Activated naive CD8-positive, alpha-beta T cell treated with anti-CD3 and anti-CD28 coated beads, Interleukin-2, amount 50 U/mL, for 24 hours (primary cell): Measurements from ENCODE around the gene USP13.
"Not testable (repeated sequence)": the region's sequence is repeated elsewhere in the genome, so short reads cannot be mapped to it uniquely, and the experiment has no call there.

Experiments
- ATAC-seq: fragments of 150-1000 bp; cut with Tn5 transposase; one replicate; pipeline ENCODE4 v1.10.0; 2021
- DNase-seq: peaks from one replicate; pipeline ENCODE4 v3.0.0; 2021
- H3K27ac Mint-ChIP-seq: one replicate; pipeline ENCODE4 v1.8.0; 2021; ENCODE audit warnings: mild to moderate bottlenecking, mixed read lengths
- H3K27me3 Mint-ChIP-seq: one replicate; pipeline ENCODE4 v1.8.0; 2021; ENCODE audit warnings: mixed read lengths
- H3K36me3 Mint-ChIP-seq: one replicate; pipeline ENCODE4 v1.8.0; 2021; ENCODE audit warnings: low read depth, mixed read lengths
- H3K4me1 Mint-ChIP-seq: one replicate; pipeline ENCODE4 v1.8.0; 2021; ENCODE audit warnings: mixed read lengths
- H3K4me3 Mint-ChIP-seq: one replicate; pipeline ENCODE4 v1.8.0; 2021; ENCODE audit warnings: mild to moderate bottlenecking, moderate library complexity, mixed read lengths
- H3K9me3 Mint-ChIP-seq: one replicate; pipeline ENCODE4 v1.8.0; 2021; ENCODE audit warnings: mixed read lengths

The USP13 gene

DNA sequence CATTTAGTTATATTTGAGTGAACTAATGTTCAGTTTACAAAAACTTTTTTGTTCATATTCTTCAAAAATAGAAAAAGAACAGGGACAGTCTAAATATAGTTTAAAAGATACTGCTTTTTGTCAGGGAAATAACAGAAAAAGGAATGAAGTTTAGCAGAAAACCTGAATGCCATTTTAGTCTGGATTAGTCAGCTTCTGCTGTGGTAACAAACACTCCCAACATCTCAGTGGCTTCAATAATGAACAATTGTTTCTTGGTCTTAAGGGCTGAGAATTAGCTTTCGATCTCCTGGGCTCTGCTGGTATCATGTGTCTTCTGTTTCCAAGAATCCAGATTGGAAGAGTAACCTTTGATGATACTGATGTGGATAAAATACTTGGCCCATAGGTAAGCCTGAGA is 12.4 kb upstream of the USP13 start:
- no peaks in the 10 kb centered on the region for H3K27me3 Mint-ChIP-seq
- DNase-seq (no peak), ATAC-seq (no peak)
- H3K36me3 Mint-ChIP-seq, result peaks cover 3% of the 10 kb centered on the region
- no peak overlapping the region for H3K27ac Mint-ChIP-seq
- no peak overlapping the region for H3K4me3 Mint-ChIP-seq
- H3K4me1 Mint-ChIP-seq, result peaks cover 6% of the 10 kb centered on the region
- H3K9me3 Mint-ChIP-seq, result no peaks in the 10 kb centered on the region

DNA sequence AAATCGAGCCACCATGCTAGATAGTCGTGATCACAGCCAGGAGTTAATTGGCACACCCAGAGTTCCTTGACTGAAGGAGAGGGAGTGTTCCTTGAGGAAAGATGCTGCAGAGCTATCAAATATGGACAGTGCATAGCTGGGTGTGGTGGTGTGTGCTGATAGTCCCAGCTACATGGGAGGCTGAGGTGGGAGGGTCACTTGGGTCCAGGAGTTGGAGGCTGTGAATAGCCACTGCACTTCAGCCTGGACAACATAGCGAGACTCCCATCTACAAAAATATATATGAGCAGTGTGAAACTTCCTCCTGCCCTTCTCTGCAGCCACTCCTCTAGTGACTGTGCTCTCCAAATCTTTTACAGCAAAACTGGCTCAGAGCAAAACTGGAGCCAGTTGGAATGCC is 10.0 kb upstream of the USP13 start:
- DNase-seq, result no peak
- ATAC-seq, result no peak
- Mint-ChIP-seq H3K36me3 (peaks cover 3% of the 10 kb centered on the region), H3K27me3 (no peaks in the 10 kb centered on the region), H3K4me3 (no peak overlapping the region), H3K9me3 (no peaks in the 10 kb centered on the region), H3K27ac (no peak overlapping the region), H3K4me1 (peaks cover 6% of the 10 kb centered on the region)

DNA sequence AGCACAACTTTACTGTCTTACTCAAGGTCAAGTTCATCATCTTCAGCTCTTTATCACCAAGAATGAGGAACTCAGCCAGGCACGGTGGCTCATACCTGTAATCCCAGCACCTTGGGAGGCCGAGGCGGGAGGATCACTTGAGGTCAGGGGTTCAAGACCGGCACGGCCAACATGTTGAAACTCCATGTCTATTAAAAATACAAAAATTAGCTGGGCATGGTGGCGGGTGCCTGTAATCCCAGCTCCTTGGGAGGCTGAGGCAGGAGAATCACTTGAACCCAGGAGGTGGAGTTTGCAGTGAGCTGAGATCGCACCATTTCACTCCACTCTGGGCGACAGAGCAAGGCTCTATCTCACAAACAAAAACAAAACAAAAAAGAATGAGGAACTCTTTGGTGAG is 9.0 kb upstream of the USP13 start:
- not testable (repeated sequence) for DNase-seq, H3K27me3 Mint-ChIP-seq, H3K4me3 Mint-ChIP-seq, H3K9me3 Mint-ChIP-seq, ATAC-seq, H3K27ac Mint-ChIP-seq, H3K36me3 Mint-ChIP-seq, H3K4me1 Mint-ChIP-seq

DNA sequence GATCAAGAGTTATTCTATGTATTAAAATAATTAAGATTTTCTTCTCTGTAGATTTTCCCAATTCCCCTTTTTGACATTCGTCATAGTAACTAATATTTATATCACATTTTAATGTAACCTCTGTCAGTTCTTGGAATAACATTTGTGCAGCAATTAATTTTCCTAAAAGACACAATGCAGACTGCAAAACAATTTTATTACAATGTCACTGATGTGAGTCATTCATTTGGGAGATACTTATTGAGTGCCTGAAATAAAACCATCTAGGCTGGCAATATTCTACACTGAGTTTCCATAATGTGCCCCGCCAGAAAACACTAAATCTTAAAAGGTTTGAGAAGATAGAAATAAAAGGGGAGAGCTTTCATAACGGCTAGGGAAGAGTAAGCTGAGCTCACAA is 6.7 kb upstream of the USP13 start:
- Mint-ChIP-seq H3K9me3 (no peaks in the 10 kb centered on the region), H3K4me3 (no peak overlapping the region), H3K4me1 (peaks cover 8% of the 10 kb centered on the region), H3K27me3 (peaks cover 4% of the 10 kb centered on the region), H3K36me3 (no peaks in the 10 kb centered on the region), H3K27ac (no peak overlapping the region)
- DNase-seq (no peak), ATAC-seq (no peak)

DNA sequence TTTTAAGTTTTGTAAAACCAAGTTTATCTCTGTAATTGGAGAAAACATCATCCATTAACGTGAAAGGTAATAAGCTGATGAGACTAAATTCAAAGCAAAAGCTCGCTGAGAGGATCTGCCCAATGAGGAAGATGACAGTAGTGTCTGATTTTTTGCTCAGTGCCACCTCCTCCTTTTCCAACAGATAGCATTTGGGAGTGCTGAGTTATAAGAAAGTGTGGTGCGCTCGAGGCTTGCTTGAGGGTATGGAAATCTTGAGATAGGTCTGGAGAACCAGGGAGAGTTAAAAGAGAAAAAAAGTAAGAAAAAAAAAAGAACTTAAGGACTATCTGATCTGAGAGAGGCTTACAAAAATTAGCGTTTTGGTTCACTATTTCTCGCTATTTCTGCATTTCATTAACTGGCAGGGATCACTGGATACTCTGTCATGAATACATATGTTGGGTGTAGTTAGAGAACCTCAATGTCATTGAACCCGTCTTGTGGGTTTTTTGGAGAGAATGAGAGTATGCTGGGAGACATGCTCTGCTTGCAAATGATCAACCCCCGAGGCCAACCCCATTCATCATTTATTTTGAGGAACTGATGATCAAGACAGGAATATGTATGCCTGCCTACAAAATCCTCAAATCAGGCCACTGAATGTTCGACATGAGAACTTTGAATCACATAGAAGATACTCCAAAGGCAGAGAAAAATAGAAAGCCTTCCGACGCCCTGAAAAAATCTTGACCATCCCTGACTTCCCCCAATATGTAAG is 973 bp upstream of the USP13 start:
- ATAC-seq (no peak), DNase-seq (no peak)
- H3K4me1 Mint-ChIP-seq, result peaks cover 38% of the 10 kb centered on the region
- peak overlapping the region; percentile 67 for H3K27ac Mint-ChIP-seq
- peak overlapping the region; percentile 91 for H3K4me3 Mint-ChIP-seq
- no peaks in the 10 kb centered on the region for H3K9me3 Mint-ChIP-seq
- peaks cover 13% of the 10 kb centered on the region for H3K36me3 Mint-ChIP-seq
- H3K27me3 Mint-ChIP-seq, result peaks cover 8% of the 10 kb centered on the region

DNA sequence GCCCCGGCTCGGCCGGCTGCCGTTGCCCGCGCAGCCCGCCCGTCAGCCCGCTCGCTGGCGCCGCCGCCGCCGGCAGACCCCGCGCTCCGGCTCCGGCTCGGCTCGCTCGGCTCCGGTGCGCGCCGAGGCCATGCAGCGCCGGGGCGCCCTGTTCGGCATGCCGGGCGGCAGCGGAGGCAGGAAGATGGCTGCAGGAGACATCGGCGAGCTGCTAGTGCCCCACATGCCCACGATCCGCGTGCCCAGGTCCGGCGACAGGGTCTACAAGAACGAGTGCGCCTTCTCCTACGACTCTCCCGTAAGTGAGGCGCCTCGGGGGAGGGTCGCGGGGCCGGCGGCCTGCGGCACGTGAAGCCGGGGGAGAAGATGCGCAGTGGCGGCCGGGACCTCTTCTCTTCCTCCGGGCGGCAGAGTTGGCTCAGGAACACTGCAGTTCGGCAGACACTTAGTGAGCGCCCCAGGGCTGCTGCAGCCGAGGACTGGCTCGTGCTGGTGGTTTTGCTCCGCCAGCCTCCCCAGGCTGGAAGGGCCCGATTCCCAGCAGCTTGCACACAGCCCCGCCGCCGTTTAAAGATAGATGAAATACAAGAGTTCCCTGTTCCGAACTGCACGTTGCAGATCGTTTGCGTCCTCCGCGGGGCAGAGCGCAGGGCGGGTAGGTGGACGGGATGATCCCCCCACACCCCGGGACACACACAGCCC is 407 bp downstream of the USP13 start:
- DNase-seq, result peak; percentile 64
- H3K27ac Mint-ChIP-seq, result peak overlapping the region; percentile 85
- peaks cover 8% of the 10 kb centered on the region for H3K27me3 Mint-ChIP-seq
- peak overlapping the region; percentile 91 for H3K4me3 Mint-ChIP-seq
- H3K4me1 Mint-ChIP-seq, result peaks cover 41% of the 10 kb centered on the region
- H3K36me3 Mint-ChIP-seq, result peaks cover 14% of the 10 kb centered on the region
- peak; percentile 75 for ATAC-seq
- no peaks in the 10 kb centered on the region for H3K9me3 Mint-ChIP-seq

DNA sequence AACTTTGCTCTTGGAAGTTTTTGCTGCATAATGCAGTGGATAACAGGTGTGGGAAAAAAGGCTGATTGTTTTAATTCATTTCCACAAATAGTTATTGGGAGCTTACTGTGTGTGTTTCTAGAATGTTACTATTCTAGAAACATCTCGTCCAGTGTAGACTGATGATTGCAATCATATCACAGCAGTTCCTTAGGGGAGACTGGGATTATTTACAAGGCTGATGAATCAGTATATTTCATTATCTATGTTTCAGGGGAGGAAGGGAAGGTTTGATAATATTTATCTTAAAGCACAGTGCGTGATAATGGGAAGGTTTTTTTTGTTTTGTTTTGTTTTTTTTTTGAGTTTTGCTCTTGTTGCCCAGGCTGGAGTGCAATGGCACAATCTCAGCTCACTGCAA is 2.4 kb downstream of the USP13 start:
- Mint-ChIP-seq H3K4me1 (peaks cover 38% of the 10 kb centered on the region), H3K4me3 (no peak overlapping the region), H3K9me3 (no peaks in the 10 kb centered on the region), H3K27ac (no peak overlapping the region), H3K27me3 (peaks cover 8% of the 10 kb centered on the region), H3K36me3 (peaks cover 16% of the 10 kb centered on the region)
- no peak for DNase-seq
- no peak for ATAC-seq

DNA sequence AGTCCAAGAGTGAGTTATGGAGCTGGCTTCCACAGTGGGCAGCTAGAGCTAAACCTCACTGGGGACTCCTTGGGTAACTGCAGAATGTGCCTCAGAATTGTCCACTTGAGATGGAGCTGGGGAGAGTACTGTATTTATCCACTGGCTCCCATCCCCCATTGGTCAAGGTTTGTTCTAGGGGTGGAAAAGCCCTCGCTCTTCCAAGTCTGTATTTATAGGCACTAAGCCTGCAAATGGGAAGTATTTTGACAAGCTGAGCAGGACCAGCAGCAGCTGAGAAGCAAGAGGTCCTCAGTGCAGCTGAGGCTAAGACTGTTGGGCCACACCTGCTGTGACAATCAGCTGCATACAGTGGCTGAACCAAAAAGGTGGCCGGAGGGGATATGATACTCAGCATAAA is 5.8 kb downstream of the USP13 start:
- ATAC-seq, result no peak
- H3K36me3 Mint-ChIP-seq, result peaks cover 16% of the 10 kb centered on the region
- no peak overlapping the region for H3K27ac Mint-ChIP-seq
- no peak for DNase-seq
- H3K27me3 Mint-ChIP-seq, result no peaks in the 10 kb centered on the region
- H3K4me1 Mint-ChIP-seq, result peaks cover 25% of the 10 kb centered on the region
- no peak overlapping the region for H3K4me3 Mint-ChIP-seq
- no peaks in the 10 kb centered on the region for H3K9me3 Mint-ChIP-seq

DNA sequence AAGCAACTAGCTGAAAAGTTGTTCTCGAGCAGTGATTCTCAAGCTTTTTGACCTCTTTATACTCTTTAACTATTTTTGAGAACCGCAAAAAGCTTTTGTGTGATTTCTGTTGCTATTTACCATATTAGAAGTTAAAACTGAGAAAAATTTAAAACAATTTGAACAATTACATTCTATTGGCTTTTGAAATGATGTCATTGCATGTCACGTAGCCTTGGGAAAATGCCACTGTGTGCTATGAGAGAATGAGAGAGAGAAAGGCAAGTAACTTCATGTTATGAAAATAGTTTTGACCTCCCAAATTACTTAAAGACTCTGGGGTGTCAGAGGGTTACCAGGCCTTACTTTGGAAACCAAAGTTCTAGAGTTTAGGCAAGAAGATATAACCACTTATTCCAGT is 8.0 kb downstream of the USP13 start:
- no peak for ATAC-seq
- Mint-ChIP-seq H3K27me3 (no peaks in the 10 kb centered on the region), H3K27ac (no peak overlapping the region), H3K4me3 (no peak overlapping the region), H3K36me3 (peaks cover 11% of the 10 kb centered on the region), H3K4me1 (peaks cover 11% of the 10 kb centered on the region), H3K9me3 (no peaks in the 10 kb centered on the region)
- no peak for DNase-seq

DNA sequence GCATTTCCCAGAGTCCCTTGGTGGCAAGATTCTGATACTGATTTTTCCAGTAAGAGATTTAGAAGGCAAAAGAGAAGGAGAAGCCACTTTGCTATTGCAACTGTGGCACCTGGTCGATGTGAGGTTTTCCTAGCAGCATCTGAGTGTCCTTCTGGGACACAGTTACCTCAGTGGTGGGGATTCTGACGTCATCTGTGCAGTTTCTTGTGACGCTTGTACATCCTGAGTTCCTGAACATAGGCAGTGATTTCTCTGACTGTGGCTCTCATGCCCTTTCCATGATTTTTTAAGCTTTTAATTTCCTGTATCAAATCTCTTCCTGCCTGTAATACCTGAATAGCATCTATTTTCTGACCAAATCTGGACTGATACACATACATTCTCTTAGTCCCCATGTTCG is 8.9 kb downstream of the USP13 start:
- no peak for ATAC-seq
- peaks cover 3% of the 10 kb centered on the region for H3K36me3 Mint-ChIP-seq
- no peak for DNase-seq
- H3K4me3 Mint-ChIP-seq, result no peak overlapping the region
- peaks cover 5% of the 10 kb centered on the region for H3K4me1 Mint-ChIP-seq
- no peaks in the 10 kb centered on the region for H3K9me3 Mint-ChIP-seq
- H3K27ac Mint-ChIP-seq, result no peak overlapping the region
- no peaks in the 10 kb centered on the region for H3K27me3 Mint-ChIP-seq

DNA sequence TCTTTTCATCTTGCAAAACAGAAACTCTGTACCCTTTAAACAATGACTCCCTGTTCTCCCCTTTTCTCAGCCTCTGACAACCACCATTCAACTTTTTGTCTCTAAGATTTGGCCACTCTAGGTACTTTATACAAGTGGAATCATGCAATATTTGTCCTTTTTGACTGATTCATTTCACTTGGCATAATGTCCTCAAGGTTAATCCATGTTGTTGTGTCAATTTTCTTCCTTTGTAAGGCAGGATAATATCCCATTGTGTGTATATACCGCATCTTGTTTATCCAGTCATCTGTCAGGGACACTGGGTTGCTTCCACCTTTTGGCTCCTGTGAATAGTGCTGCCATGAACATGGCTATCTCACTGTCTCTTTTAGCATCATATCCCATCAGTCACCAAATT is 10.3 kb downstream of the USP13 start:
- Mint-ChIP-seq H3K27ac (no peak overlapping the region), H3K9me3 (no peaks in the 10 kb centered on the region), H3K4me1 (peaks cover 2% of the 10 kb centered on the region), H3K4me3 (no peak overlapping the region), H3K36me3 (peaks cover 2% of the 10 kb centered on the region), H3K27me3 (no peaks in the 10 kb centered on the region)
- ATAC-seq, result no peak
- DNase-seq, result no peak

DNA sequence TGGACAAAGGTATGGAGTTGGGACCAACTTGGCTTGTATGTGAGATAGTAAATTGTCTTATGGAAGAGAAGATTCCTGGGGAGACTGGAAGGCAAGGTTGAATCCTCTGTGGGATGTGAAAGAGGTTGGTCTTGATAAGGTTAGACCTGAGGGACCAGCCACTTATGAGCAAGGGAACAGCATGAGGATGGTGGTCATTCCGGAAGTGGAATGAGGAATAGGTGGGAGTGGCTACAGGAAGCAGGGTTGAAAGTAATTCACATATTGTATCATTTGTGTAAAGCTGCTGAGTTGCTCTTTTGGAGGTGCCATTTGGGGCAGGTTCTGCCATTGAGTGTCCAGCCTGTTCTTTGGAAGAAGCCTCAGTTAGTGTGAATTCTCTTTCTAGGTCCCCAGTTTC is 13.2 kb downstream of the USP13 start:
- Mint-ChIP-seq H3K27ac (no peak overlapping the region), H3K4me1 (peaks cover 2% of the 10 kb centered on the region), H3K9me3 (no peaks in the 10 kb centered on the region)

DNA sequence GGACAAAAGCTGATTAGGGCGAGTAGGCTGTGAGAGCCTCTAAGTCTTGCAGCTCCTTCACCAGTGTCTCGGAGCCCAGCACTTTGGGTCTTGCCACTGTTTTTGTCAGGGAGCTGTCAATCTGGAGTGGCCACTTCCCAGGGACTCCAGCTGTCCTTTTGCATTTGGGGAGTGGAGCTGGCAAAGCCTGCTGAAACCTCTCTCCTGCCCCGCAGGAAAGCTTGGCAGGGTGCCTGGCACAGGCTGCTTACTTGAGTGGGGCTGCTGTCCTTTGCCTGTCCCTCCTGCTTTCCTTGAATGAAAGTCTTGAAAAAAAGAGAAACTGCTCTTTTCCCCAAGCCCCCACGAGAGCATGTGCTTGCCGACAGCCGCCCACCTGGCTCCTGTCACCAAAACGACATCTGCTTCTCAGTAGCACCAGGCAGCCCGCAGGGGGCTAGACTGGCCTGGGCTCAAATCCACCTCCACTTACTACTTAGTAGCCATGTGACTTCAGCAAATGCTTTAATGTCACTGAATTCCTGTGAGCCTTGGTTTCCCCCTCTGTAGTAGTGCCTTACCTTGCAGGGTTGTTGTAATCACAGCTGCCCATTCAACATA is 13.7 kb downstream of the USP13 start:
- no peak for ATAC-seq
- Mint-ChIP-seq H3K27ac (no peak overlapping the region), H3K4me1 (peaks cover 2% of the 10 kb centered on the region), H3K9me3 (no peaks in the 10 kb centered on the region), H3K4me3 (no peak overlapping the region), H3K36me3 (no peaks in the 10 kb centered on the region), H3K27me3 (no peaks in the 10 kb centered on the region)
- no peak for DNase-seq

More for the DNA sequence above, 13.2 kb downstream of the USP13 start:
- Mint-ChIP-seq H3K4me3 (no peak overlapping the region), H3K27me3 (no peaks in the 10 kb centered on the region), H3K36me3 (no peaks in the 10 kb centered on the region)
- DNase-seq (no peak), ATAC-seq (no peak)

DNA sequence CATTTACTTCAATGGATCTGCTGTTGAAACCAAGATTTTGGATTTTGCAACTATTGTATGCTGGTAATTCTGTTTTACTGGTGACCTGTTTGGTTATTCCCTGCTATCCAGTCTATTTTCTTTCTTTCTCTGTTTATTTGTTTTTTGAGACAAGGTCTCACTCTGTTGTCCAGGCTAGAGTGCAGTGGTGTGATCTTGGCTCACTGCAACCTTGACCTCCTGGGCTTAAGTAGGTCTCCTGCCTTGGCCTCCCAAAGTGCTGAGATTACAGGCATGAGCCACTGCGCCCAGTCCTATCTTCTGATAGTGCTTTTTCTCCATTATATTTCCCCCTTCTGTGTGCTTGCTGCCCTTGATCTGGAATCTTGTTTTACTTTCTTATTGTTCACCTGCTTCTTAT is 15.6 kb downstream of the USP13 start:
- Mint-ChIP-seq H3K4me3 (no peak overlapping the region), H3K9me3 (no peaks in the 10 kb centered on the region), H3K36me3 (peaks cover 1% of the 10 kb centered on the region), H3K4me1 (peaks cover 2% of the 10 kb centered on the region), H3K27me3 (no peaks in the 10 kb centered on the region), H3K27ac (no peak overlapping the region)
- no peak for ATAC-seq
- DNase-seq, result no peak

DNA sequence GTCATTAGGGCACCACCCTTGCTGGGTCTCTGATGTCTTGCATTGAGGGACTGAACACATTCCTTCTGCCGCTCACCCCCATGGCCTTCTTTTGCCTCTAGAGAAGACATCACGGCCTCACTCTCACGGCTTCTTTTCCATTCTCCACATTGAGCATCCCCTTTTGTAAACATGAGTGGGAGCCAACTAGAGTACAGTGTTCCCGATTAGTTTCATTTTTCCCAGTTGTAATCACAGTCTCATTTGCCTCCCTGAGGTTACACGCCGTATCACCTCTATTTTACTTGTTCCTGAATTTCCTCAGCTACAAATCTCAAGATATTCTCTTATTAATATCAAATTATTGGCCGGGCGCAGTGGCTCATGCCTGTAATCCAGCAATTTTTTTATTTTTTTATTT is 17.5 kb downstream of the USP13 start:
- no peak for ATAC-seq

More for the DNA sequence above, 17.5 kb downstream of the USP13 start:
- Mint-ChIP-seq H3K36me3 (peaks cover 1% of the 10 kb centered on the region), H3K27ac (no peak overlapping the region), H3K4me3 (no peak overlapping the region), H3K9me3 (no peaks in the 10 kb centered on the region), H3K27me3 (no peaks in the 10 kb centered on the region), H3K4me1 (no peaks in the 10 kb centered on the region)
- no peak for DNase-seq
